ENCODE data around the gene CHCHD1.
A peak's percentile ranks its signal among the peaks of the same experiment; 100 is the strongest.
"Not testable (repeated sequence)": the region's sequence is repeated elsewhere in the genome, so short reads cannot be mapped to it uniquely, and the experiment has no call there.

Gene CHCHD1

GRCh38 chr10:73824146-73824725 lies 42.4 kb downstream of the CHCHD1 start:
- H3K4me1 Mint-ChIP-seq: no peaks in the 10 kb centered on the region
- no peak for ATAC-seq
- H3K27ac Mint-ChIP-seq: peak overlapping the region; percentile 40
- H3K36me3 Mint-ChIP-seq: peaks cover 44% of the 10 kb centered on the region
- no peaks in the 10 kb centered on the region for H3K9me3 Mint-ChIP-seq
- no peak overlapping the region for H3K4me3 Mint-ChIP-seq
- no peaks in the 10 kb centered on the region for H3K27me3 Mint-ChIP-seq

DNA sequence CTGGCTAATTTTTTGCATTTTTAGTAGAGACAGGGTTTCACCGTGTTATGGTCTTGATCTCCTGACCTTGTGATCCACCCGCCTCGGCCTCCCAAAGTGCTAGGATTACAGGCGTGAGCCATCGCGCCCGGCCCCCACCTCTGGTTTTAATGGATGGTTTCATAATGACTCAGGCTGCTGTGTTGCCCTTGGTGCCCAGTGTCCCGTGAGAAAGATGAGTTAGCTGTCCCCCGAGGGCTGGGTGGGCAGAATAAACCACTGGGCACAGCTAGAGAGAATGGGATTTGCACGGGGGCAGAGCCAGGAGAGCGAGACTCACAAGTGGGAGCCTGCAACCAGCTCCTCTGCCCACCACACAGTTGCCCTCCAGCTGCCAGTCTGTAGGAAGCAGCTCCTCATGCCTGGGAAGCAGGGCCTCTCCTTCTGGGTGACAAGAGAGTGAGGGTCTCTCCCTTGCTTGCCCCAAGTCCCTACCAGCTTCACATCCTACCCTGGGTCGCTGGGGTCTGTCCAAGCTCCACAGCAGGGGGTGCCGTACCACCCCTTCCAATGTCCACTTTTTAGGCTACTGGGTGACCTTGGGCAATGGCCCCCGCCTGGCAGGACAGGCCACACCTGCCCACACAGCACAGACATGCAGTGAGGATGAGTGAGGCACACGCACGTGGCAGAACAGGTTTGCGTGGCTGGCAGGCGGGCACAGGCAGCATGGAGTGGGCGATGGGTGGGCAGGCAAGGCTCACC lies 45.7 kb downstream of the CHCHD1 start:
- H3K4me1 Mint-ChIP-seq: no peaks in the 10 kb centered on the region
- H3K9me3 Mint-ChIP-seq: no peaks in the 10 kb centered on the region
- no peak overlapping the region for H3K4me3 Mint-ChIP-seq
- H3K27ac Mint-ChIP-seq: no peak overlapping the region
- no peak for ATAC-seq
- peaks cover 34% of the 10 kb centered on the region for H3K36me3 Mint-ChIP-seq
- H3K27me3 Mint-ChIP-seq: no peaks in the 10 kb centered on the region

- Mint-ChIP-seq H3K4me1 (no peaks in the 10 kb centered on the region), H3K27ac (no peak overlapping the region)
Measured at GRCh38 chr10:73828161-73828560, 46.3 kb downstream of the CHCHD1 start.

DNA sequence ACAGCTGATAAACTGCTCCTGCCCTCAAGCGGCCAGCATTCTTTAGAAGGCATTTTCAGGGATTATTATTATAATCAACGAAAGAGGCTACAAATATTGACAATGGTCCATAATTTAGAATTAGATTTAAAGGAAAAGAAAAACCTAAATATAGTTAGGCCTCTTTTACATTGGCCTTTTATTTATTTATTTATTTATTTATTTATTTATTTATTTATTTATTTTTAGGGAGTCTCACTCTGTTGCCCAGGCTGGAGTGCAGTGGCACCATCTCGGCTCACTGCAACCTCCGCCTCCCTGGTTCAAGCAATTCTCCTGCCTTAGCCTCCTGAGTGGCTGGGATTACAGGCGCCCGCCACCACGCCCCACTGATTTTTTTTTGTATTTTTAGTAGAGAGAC lies 47.2 kb downstream of the CHCHD1 start:
- H3K4me1 Mint-ChIP-seq, ATAC-seq, H3K4me3 Mint-ChIP-seq, H3K27me3 Mint-ChIP-seq, H3K9me3 Mint-ChIP-seq, H3K27ac Mint-ChIP-seq: not testable (repeated sequence)
- peaks cover 30% of the 10 kb centered on the region for H3K36me3 Mint-ChIP-seq

More at GRCh38 chr10:73828161-73828560, 46.3 kb downstream of the CHCHD1 start:
- ATAC-seq: no peak
- H3K36me3 Mint-ChIP-seq: peaks cover 31% of the 10 kb centered on the region
- no peaks in the 10 kb centered on the region for H3K27me3 Mint-ChIP-seq
- H3K4me3 Mint-ChIP-seq: no peak overlapping the region
- no peaks in the 10 kb centered on the region for H3K9me3 Mint-ChIP-seq

Data from stimulated activated memory B cell treated with anti-CD40 and anti-IgM and Interleukin-4, amounts not matched to agents 10 μg/mL and 1 μg/mL and 100 μg/mL, for 72 hours (primary cell).